ENCODE results near the gene USP40. TPM values are rescaled to one million over a fixed set of nuclear protein-coding genes. Genes with fewer than 3 reads are reported as not detected.

USP40 gene
- total RNA-seq, 2 donors from 2014 or later: 22.1 to 32.7 TPM

GRCh38 chr2:233455491-233455890 is 111.1 kb downstream of the USP40 start:
- DNase-seq: no peak
- Histone ChIP-seq H3K4me3 (no peak overlapping the region), H3K27ac (no peak overlapping the region), H3K36me3 (peaks cover 20% of the 10 kb centered on the region), H3K27me3 (no peaks in the 10 kb centered on the region), H3K9ac (ENCODE audit: low read depth in 2 of 2, low read length in 2 of 2) (no peak overlapping the region), H3K9me3 (no peaks in the 10 kb centered on the region), H3K4me1 (peaks cover 4% of the 10 kb centered on the region)
- TF ChIP-seq, protein P1, sequence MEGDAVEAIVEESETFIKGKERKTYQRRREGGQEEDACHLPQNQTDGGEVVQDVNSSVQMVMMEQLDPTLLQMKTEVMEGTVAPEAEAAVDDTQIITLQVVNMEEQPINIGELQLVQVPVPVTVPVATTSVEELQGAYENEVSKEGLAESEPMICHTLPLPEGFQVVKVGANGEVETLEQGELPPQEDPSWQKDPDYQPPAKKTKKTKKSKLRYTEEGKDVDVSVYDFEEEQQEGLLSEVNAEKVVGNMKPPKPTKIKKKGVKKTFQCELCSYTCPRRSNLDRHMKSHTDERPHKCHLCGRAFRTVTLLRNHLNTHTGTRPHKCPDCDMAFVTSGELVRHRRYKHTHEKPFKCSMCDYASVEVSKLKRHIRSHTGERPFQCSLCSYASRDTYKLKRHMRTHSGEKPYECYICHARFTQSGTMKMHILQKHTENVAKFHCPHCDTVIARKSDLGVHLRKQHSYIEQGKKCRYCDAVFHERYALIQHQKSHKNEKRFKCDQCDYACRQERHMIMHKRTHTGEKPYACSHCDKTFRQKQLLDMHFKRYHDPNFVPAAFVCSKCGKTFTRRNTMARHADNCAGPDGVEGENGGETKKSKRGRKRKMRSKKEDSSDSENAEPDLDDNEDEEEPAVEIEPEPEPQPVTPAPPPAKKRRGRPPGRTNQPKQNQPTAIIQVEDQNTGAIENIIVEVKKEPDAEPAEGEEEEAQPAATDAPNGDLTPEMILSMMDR (IDR thresholded peaks at IDR 0.05): no peak
- intact Hi-C loops (cut with DNase I): no loop called here

DNA sequence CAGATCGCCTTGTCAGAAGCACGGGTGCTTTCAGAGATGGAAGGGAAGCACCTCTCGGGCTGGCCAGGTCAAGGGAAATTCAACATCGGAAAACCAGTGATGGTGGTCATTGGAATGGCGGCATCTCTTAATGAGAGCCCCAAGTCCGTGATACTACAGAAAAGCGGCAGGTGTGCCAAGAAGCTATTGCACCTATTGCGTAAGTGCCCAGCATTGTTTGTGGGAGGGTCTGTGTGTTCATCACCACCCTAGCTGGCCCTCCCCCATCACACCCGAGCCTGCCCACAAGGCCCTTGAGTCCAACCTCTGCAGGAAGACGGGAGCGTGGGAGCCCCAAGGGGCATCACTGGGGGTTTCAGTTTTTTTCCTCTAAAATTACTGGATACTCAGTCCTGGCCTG is 111.6 kb downstream of the USP40 start:
- Histone ChIP-seq H3K36me3 (peaks cover 20% of the 10 kb centered on the region), H3K9me3 (no peaks in the 10 kb centered on the region), H3K4me3 (no peak overlapping the region), H3K9ac (ENCODE audit: low read depth in 2 of 2, low read length in 2 of 2) (no peak overlapping the region), H3K27ac (no peak overlapping the region), H3K4me1 (no peaks in the 10 kb centered on the region), H3K27me3 (no peaks in the 10 kb centered on the region)
- TF ChIP-seq, protein P1 (IDR thresholded peaks at IDR 0.05): no peak
- no peak for DNase-seq
- intact Hi-C loops (cut with DNase I): no loop called here

- H3K4me3 ChIP-seq: no peak overlapping the region
- intact Hi-C loops (cut with DNase I): no loop called here
- H3K27ac ChIP-seq: no peak overlapping the region
- no peak for DNase-seq
- H3K27me3 ChIP-seq: no peaks in the 10 kb centered on the region
- no peaks in the 10 kb centered on the region for H3K4me1 ChIP-seq
- no peak overlapping the region for H3K9ac ChIP-seq (ENCODE audit: low read depth in 2 of 2, low read length in 2 of 2)
- peaks cover 24% of the 10 kb centered on the region for H3K36me3 ChIP-seq
- no peaks in the 10 kb centered on the region for H3K9me3 ChIP-seq
- TF ChIP-seq, protein P1 (IDR thresholded peaks at IDR 0.05): no peak
Measured at GRCh38 chr2:233453916-233454315, 112.7 kb downstream of the USP40 start.

GRCh38 chr2:233453111-233453915 is 113.3 kb downstream of the USP40 start:
- Histone ChIP-seq H3K27me3 (no peaks in the 10 kb centered on the region), H3K36me3 (peaks cover 24% of the 10 kb centered on the region), H3K4me1 (no peaks in the 10 kb centered on the region), H3K4me3 (no peak overlapping the region), H3K27ac (no peak overlapping the region), H3K9me3 (no peaks in the 10 kb centered on the region), H3K9ac (ENCODE audit: low read depth in 2 of 2, low read length in 2 of 2) (no peak overlapping the region)
- TF ChIP-seq, protein P1 (IDR thresholded peaks at IDR 0.05): no peak
- intact Hi-C loops (cut with DNase I): no loop called here
- DNase-seq: no peak

DNA sequence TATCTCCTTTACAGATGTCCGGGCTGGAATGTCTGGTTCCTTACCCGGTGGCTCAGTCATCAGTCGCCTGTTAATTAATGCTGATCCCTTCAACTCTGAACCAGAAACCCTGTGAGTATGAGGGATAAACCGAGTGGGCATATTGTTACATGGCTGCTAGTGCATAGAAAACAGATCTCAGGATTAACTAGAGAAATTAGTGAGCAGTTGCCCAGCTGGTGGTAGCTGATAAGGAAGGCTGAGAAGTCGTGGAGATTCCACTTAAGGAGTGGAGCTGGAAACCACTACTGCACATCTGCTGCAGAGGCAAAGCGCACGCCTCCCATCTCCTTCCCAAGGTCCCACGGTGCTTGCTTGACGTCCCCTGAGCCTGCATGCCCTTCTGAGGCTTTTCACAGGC is 114.6 kb downstream of the USP40 start:
- Histone ChIP-seq H3K4me1 (no peaks in the 10 kb centered on the region), H3K4me3 (no peak overlapping the region), H3K36me3 (peaks cover 19% of the 10 kb centered on the region), H3K27ac (no peak overlapping the region), H3K9me3 (no peaks in the 10 kb centered on the region), H3K9ac (ENCODE audit: low read depth in 2 of 2, low read length in 2 of 2) (no peak overlapping the region), H3K27me3 (no peaks in the 10 kb centered on the region)
- intact Hi-C loops (cut with DNase I): no loop called here
- no peak for DNase-seq
- TF ChIP-seq, protein P1 (IDR thresholded peaks at IDR 0.05): no peak
